Activated naive CD4-positive, alpha-beta T cell treated with anti-CD3 and anti-CD28 coated beads for 36 hours (primary cell): Measurements from ENCODE around the gene FAM219B. TPM values are rescaled to one million over a fixed set of nuclear protein-coding genes. Genes with fewer than 3 reads are reported as not detected.
A peak's percentile ranks its signal among the peaks of the same experiment; 100 is the strongest.
"Not testable (repeated sequence)": the region's sequence is repeated elsewhere in the genome, so short reads cannot be mapped to it uniquely, and the experiment has no call there.

ENCODE experiments used
- CTCF ChIA-PET: fragments of 350-600 bp; sonication (Branson Sonifier 250); formaldehyde crosslinking; loops from one replicate; lab custom pipeline; 2021; ENCODE audit warnings: antibody characterized with exemption; lab: Charles Lee
- DNase-seq: peaks from one replicate; pipeline ENCODE4 v3.0.0-alpha.2; 2020
- H3K27ac Mint-ChIP-seq: one replicate; pipeline ENCODE4 v1.8.0; 2021; ENCODE audit warnings: mild to moderate bottlenecking, mixed read lengths
- H3K27me3 Mint-ChIP-seq: one replicate; pipeline ENCODE4 v1.8.0; 2021; ENCODE audit warnings: low read depth, mixed read lengths
- H3K36me3 Mint-ChIP-seq: one replicate; pipeline ENCODE4 v1.8.0; 2021; ENCODE audit warnings: low read depth, mixed read lengths
- H3K4me1 Mint-ChIP-seq: one replicate; pipeline ENCODE4 v1.8.0; 2021; ENCODE audit warnings: low read depth, mixed read lengths
- H3K4me3 Mint-ChIP-seq: one replicate; pipeline ENCODE4 v1.8.0; 2021; ENCODE audit warnings: mild to moderate bottlenecking, moderate library complexity, mixed read lengths
- H3K9me3 Mint-ChIP-seq: one replicate; pipeline ENCODE4 v1.8.0; 2021; ENCODE audit warnings: mixed read lengths
- intact Hi-C: fragments of 100-400 bp; cut with micrococcal nuclease; formaldehyde crosslinking; loops from one replicate; pipeline ENCODE4 v1.15.1; 2023
- total RNA-seq, 2 experiments: library from RNA; stranded (reverse); gene quantifications; one replicate each; pipeline ENCODE4 v1.2.3, GENCODE V29; 2021

Gene FAM219B
- total RNA-seq: 10 to 100 TPM; 60.3 to 63.0 TPM

- Mint-ChIP-seq H3K27ac (peak within 1 kb of the TSS; percentile 92), H3K27me3 (no peaks in the 10 kb centered on the region), H3K9me3 (no peaks in the 10 kb centered on the region), H3K4me3 (peak within 1 kb of the TSS; percentile 89), H3K4me1 (peaks cover 28% of the 10 kb centered on the region), H3K36me3 (peaks cover 7% of the 10 kb centered on the region)
- peak; percentile 88 for DNase-seq
- CTCF ChIA-PET: interaction anchor here (0.7 to 2.9 kb wide), 9 partner anchors 12 to 273 kb away, joined by 3 to 10 read pairs (median 5); partner anchors contain the start of gene MPI
- intact Hi-C loops: loop anchor here (1.0 to 2.0 kb wide), 6 partner anchors 16 to 296 kb away; partner anchors contain the start of genes COX5A, MPI, SCAMP2 and ULK3
Measured at GRCh38 chr15:74906450-74907162, at the start of gene FAM219B. TSS of gene FAM219B (minus strand) at chr15:74906851. CDS start at chr15:74906800, 51 bp downstream.

DNA sequence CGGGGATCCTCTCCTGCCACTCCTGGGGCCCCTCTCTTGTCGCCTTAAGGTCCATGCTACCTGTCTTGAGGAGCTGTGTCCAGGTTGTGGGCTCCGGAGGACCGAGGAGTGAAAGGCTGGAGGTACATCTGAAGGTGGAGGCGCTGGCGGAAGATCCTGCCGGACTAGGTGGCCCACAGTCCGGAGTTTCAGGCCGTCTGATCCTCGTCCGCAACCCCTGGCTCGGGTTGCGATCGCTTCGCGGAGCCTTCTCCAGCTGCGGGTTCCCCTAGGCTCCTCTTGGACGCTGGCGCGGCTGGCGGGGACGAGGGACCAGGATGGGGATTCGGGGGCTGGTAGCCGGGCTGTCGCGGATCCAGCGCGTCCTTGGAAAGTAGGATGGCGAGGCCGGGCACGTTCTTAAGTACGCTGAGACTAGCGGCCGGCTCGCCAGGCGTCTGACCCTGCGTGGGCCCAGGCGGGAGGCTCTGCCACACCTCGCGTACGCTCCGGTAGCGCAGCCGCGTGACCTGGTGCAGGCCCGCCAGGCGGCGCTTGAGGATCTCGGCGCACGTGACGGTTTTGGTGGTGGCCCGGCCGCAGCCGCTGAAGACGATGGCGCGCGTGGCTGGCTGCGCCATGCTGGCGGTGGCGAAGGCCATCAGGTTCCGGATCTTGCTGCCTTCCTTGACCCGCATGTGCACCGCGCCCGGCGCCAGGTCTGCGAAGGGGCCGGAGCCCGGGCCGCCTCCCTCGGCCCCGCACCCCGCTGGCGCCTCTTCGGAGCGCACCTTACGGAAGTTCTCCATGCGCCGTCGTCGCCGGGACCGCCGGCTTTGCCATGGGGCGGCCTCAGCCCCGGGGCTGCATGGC lies 49.4 kb upstream of the FAM219B start:
- H3K4me1 Mint-ChIP-seq: peaks cover 38% of the 10 kb centered on the region
- intact Hi-C loops: loop anchor here (1.0 to 5.0 kb wide), 6 partner anchors 18 to 414 kb away; partner anchors contain the start of genes ARID3B, COX5A, PPCDC and SCAMP5
- H3K27me3 Mint-ChIP-seq: peaks cover 28% of the 10 kb centered on the region
- DNase-seq: peak; percentile 80
- H3K27ac Mint-ChIP-seq: no peak overlapping the region
- H3K9me3 Mint-ChIP-seq: no peaks in the 10 kb centered on the region
- peak overlapping the region; percentile 69 for H3K4me3 Mint-ChIP-seq
- CTCF ChIA-PET: interaction anchor here (0.7 to 1.3 kb wide), 7 partner anchors 18 to 321 kb away, joined by 3 to 6 read pairs (median 4); partner anchors contain the start of gene COX5A
- no peaks in the 10 kb centered on the region for H3K36me3 Mint-ChIP-seq

DNA sequence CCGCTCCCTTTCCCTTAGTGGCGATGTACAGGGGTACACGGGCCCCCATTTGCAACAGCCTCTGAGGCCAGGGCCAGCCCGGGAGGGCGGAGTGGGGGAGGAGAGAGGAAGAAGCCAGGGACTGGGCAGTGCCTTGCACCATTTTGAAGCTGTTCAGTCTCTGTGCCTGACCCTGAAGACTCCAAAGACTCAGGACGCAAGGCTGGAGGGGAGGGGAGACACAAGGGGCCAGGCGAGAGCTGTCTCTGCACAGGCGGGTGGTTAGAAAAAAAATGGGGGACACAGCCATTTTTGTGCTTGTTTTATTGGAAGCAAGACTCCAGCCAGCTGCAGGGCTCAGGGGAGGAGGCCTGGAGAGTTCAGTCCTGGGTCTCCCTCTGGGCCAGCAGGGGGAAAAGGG lies 48.4 kb upstream of the FAM219B start:
- Mint-ChIP-seq H3K36me3 (no peaks in the 10 kb centered on the region), H3K4me3 (peak overlapping the region; percentile 69), H3K27me3 (peaks cover 26% of the 10 kb centered on the region), H3K4me1 (peaks cover 31% of the 10 kb centered on the region), H3K9me3 (no peaks in the 10 kb centered on the region), H3K27ac (no peak overlapping the region)
- intact Hi-C loops: loop anchor here (5.0 kb wide), 1 partner anchor 413 kb away; the partner anchor contains the start of gene ARID3B
- no peak for DNase-seq
- CTCF ChIA-PET: interaction anchor here (0.7 to 1.3 kb wide), 6 partner anchors 47 to 334 kb away, joined by 4 to 6 read pairs (median 4); no protein-coding TSS in a partner anchor

DNA sequence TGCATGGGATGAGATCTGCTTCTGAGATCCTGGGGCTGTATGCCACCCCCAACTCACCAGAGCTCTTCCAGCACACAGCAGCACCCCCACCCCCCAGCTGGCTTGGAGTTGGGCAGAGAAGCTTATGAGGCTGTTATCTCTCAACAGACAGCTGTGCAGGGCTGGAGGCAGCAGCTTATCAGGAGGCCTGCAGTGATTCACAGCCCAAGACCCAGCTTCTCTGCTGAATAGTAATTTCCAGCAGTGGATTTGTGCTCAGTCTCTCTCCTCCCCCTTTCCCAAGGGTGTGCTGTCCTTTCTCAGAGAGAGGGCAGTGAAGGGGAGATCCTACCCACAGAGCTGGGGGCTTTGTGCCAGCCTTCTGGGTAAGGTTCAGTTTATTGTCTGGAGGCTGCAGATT lies 47.9 kb upstream of the FAM219B start:
- CTCF ChIA-PET: interaction anchor here (0.9 to 1.3 kb wide), 4 partner anchors 16 to 333 kb away, joined by 3 to 5 read pairs (median 4); partner anchors contain the start of gene COX5A
- no peak for DNase-seq
- Mint-ChIP-seq H3K4me1 (peaks cover 31% of the 10 kb centered on the region), H3K4me3 (peak overlapping the region; percentile 69), H3K36me3 (no peaks in the 10 kb centered on the region), H3K27me3 (peaks cover 22% of the 10 kb centered on the region), H3K9me3 (no peaks in the 10 kb centered on the region), H3K27ac (no peak overlapping the region)
- intact Hi-C loops: no loop called here

- no peaks in the 10 kb centered on the region for H3K9me3 Mint-ChIP-seq
- H3K4me3 Mint-ChIP-seq: no peak overlapping the region
- CTCF ChIA-PET: interaction anchor here (0.8 to 5.3 kb wide), 20 partner anchors 9 to 519 kb away, joined by 3 to 56 read pairs (median 6); partner anchors contain the start of genes COX5A and FAM219B
- DNase-seq: no peak
- intact Hi-C loops: loop anchor here (2.0 kb wide), 3 partner anchors 44 to 578 kb away; partner anchors contain the start of gene FAM219B
- no peaks in the 10 kb centered on the region for H3K36me3 Mint-ChIP-seq
- peaks cover 14% of the 10 kb centered on the region for H3K4me1 Mint-ChIP-seq
- no peak overlapping the region for H3K27ac Mint-ChIP-seq
- no peaks in the 10 kb centered on the region for H3K27me3 Mint-ChIP-seq
Measured at GRCh38 chr15:74951006-74951405, 44.4 kb upstream of the FAM219B start.

GRCh38 chr15:74950078-74950908 lies 43.6 kb upstream of the FAM219B start:
- no peak overlapping the region for H3K4me3 Mint-ChIP-seq
- CTCF ChIA-PET: interaction anchor here (0.8 to 5.3 kb wide), 21 partner anchors 8 to 519 kb away, joined by 3 to 56 read pairs (median 5); partner anchors contain the start of genes COX5A and FAM219B
- no peaks in the 10 kb centered on the region for H3K27me3 Mint-ChIP-seq
- H3K36me3 Mint-ChIP-seq: no peaks in the 10 kb centered on the region
- peaks cover 10% of the 10 kb centered on the region for H3K4me1 Mint-ChIP-seq
- no peaks in the 10 kb centered on the region for H3K9me3 Mint-ChIP-seq
- intact Hi-C loops: loop anchor here (1.0 to 2.0 kb wide), 6 partner anchors 43 to 577 kb away; partner anchors contain the start of gene FAM219B
- peak; percentile 92 for DNase-seq
- no peak overlapping the region for H3K27ac Mint-ChIP-seq

DNA sequence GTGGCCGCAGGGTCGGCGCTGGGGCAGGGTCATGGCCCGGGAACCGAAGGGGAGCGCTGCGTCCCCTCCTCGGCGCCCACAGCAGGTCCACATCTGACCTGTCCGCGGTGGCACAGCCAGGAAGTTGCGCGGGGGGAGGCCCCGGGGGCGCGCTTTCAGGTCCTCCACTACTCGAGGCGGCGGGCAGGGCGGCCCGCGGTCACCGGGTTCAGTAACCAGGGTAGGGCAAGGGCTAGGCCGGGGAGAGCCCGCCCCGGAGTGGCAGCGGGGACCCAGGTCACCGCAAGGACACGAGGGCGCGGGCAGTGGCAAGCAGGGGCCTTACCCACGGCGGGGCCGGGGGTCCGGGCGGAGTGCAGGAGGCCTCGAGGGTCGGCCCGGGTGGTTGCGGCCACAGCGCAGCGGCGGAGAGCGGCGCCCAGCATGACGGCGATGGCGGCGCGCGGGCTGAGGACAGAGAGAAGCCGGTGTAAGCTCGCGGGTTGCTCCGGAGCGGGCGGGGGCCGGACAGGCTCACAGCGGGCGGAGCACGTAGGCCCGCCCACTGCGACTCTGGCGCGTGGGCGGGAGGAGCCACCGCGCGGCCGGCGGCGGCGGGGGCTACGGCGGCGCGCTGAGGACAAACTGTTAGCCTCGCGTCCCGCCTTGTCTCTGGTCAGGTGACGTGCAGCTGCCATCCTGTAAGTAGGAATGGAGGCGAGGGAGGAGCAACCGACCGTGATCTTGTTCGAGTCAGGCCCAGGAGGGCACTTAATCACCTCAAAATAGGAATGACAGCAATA lies 31.1 kb upstream of the FAM219B start, which contains the start of gene COX5A:
Gene COX5A, minus strand, starts transcription at position 484 of the 782 bp plus-strand sequence. Its CDS starts 59 bp downstream, at position 425.
- CTCF ChIA-PET: interaction anchor here (1.0 to 1.4 kb wide), 3 partner anchors 12 to 19 kb away, joined by 3 read pairs; partner anchors contain the start of gene RPP25

GRCh38 chr15:74937272-74937589 lies 30.6 kb upstream of the FAM219B start:
- intact Hi-C loops: loop anchor here (5.0 kb wide), 2 partner anchors 265 to 395 kb away; partner anchors contain the start of genes ARID3B and C15orf39
- peaks cover 35% of the 10 kb centered on the region for H3K4me1 Mint-ChIP-seq

More for the DNA sequence above, 31.1 kb upstream of the FAM219B start, which contains the start of gene COX5A:
- intact Hi-C loops: loop anchor here (1.0 to 5.0 kb wide), 10 partner anchors 19 to 513 kb away; partner anchors contain the start of genes ARID3B, C15orf39, FAM219B and PPCDC
- DNase-seq: peak; percentile 95
- H3K27me3 Mint-ChIP-seq: no peaks in the 10 kb centered on the region
- H3K4me3 Mint-ChIP-seq: peak within 1 kb of the TSS; percentile 90
- H3K36me3 Mint-ChIP-seq: peaks cover 10% of the 10 kb centered on the region
- H3K9me3 Mint-ChIP-seq: no peaks in the 10 kb centered on the region
- peaks cover 33% of the 10 kb centered on the region for H3K4me1 Mint-ChIP-seq
- H3K27ac Mint-ChIP-seq: peak within 1 kb of the TSS; percentile 89

GRCh38 chr15:74935193-74935592 lies 28.5 kb upstream of the FAM219B start:
- not testable (repeated sequence) for DNase-seq, H3K27me3 Mint-ChIP-seq, H3K9me3 Mint-ChIP-seq
- Mint-ChIP-seq H3K36me3 (peaks cover 16% of the 10 kb centered on the region), H3K4me3 (peak overlapping the region; percentile 20), H3K27ac (peak overlapping the region; percentile 69), H3K4me1 (peaks cover 37% of the 10 kb centered on the region)
- CTCF ChIA-PET: interaction anchor here (0.9 to 1.6 kb wide), 4 partner anchors 14 to 300 kb away, joined by 3 to 4 read pairs (median 4); no protein-coding TSS in a partner anchor
- intact Hi-C loops: loop anchor here (5.0 kb wide), 2 partner anchors 267 to 393 kb away; partner anchors contain the start of genes ARID3B and C15orf39

More at GRCh38 chr15:74937272-74937589, 30.6 kb upstream of the FAM219B start:
- H3K27me3 Mint-ChIP-seq: no peaks in the 10 kb centered on the region
- H3K9me3 Mint-ChIP-seq: no peaks in the 10 kb centered on the region
- H3K36me3 Mint-ChIP-seq: peaks cover 10% of the 10 kb centered on the region
- peak overlapping the region; percentile 77 for H3K27ac Mint-ChIP-seq
- CTCF ChIA-PET: interaction anchor here (1.0 kb wide), 2 partner anchors 13 kb away, joined by 3 read pairs; no protein-coding TSS in a partner anchor
- H3K4me3 Mint-ChIP-seq: peak overlapping the region; percentile 90
- DNase-seq: no peak

DNA sequence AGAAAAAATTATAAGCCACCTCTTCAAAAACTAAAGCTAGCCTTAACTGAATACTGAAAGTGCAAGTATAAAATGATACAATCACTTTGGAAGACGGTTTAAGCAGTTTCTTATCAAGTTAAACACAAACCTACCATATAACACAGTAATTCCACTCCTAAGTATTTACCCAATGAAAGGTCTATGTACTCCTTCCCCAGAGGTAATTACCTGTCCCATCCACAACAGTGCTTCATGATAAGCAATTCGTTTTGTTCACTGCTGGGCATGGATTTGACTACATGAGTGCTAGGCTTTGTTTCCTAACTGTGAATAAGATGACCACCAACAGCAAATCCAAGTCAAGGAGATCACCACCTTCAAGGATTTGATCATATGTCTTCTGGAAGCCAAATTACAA lies 26.9 kb upstream of the FAM219B start:
- Mint-ChIP-seq H3K27ac (no peak overlapping the region), H3K36me3 (peaks cover 20% of the 10 kb centered on the region), H3K27me3 (no peaks in the 10 kb centered on the region), H3K4me1 (peaks cover 37% of the 10 kb centered on the region), H3K4me3 (no peak overlapping the region), H3K9me3 (no peaks in the 10 kb centered on the region)
- intact Hi-C loops: no loop called here
- no peak for DNase-seq
- CTCF ChIA-PET: interaction anchor here (0.6 to 1.0 kb wide), 2 partner anchors 17 to 140 kb away, joined by 3 to 5 read pairs; no protein-coding TSS in a partner anchor
